Measurements from ENCODE around the gene IL1R1. TPM values are rescaled to one million over a fixed set of nuclear protein-coding genes. Genes with fewer than 3 reads are reported as not detected.

The IL1R1 gene
- total RNA-seq, 2 donors from 2014 or later, result 112 to 289 TPM

GRCh38 chr2:102112692-102113665, 29.6 kb upstream of the IL1R1 start:
- H3K27me3 ChIP-seq (replicated peaks; ENCODE audit: insufficient read depth), result no peaks in the 10 kb centered on the region
- peaks cover 27% of the 10 kb centered on the region for H3K4me1 ChIP-seq (replicated peaks)
- no peaks in the 10 kb centered on the region for H3K9me3 ChIP-seq
- no peak for TF ChIP-seq POLR2A (IDR thresholded peaks at IDR 0.05)
- TF ChIP-seq, protein P1, sequence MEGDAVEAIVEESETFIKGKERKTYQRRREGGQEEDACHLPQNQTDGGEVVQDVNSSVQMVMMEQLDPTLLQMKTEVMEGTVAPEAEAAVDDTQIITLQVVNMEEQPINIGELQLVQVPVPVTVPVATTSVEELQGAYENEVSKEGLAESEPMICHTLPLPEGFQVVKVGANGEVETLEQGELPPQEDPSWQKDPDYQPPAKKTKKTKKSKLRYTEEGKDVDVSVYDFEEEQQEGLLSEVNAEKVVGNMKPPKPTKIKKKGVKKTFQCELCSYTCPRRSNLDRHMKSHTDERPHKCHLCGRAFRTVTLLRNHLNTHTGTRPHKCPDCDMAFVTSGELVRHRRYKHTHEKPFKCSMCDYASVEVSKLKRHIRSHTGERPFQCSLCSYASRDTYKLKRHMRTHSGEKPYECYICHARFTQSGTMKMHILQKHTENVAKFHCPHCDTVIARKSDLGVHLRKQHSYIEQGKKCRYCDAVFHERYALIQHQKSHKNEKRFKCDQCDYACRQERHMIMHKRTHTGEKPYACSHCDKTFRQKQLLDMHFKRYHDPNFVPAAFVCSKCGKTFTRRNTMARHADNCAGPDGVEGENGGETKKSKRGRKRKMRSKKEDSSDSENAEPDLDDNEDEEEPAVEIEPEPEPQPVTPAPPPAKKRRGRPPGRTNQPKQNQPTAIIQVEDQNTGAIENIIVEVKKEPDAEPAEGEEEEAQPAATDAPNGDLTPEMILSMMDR (IDR thresholded peaks at IDR 0.05), result no peak
- TF ChIP-seq POLR2AphosphoS5 (IDR thresholded peaks at IDR 0.05), result no peak
- H3K27ac ChIP-seq, result peak overlapping the region; percentile 87 to 90
- WGBS, result 87% methylated on average over 10 of the region's 10 CpGs
- intact Hi-C loops (cut with DNase I), result no loop called here
- H3K36me3 ChIP-seq, result no peaks in the 10 kb centered on the region
- DNase-seq (ENCODE audit: low spot score), result no peak
- no peak overlapping the region for H3K4me3 ChIP-seq

GRCh38 chr2:102114290-102114721, 28.2 kb upstream of the IL1R1 start:
- H3K27ac ChIP-seq, result peak overlapping the region; percentile 87 to 90
- 88% methylated on average over 6 of the region's 6 CpGs for WGBS
- H3K36me3 ChIP-seq, result no peaks in the 10 kb centered on the region
- no peaks in the 10 kb centered on the region for H3K27me3 ChIP-seq (replicated peaks; ENCODE audit: insufficient read depth)
- intact Hi-C loops (cut with DNase I), result no loop called here
- no peak overlapping the region for H3K4me3 ChIP-seq
- TF ChIP-seq POLR2AphosphoS5 (IDR thresholded peaks at IDR 0.05) (no peak), POLR2A (IDR thresholded peaks at IDR 0.05) (no peak)
- TF ChIP-seq, protein P1 (IDR thresholded peaks at IDR 0.05), result no peak
- peaks cover 26% of the 10 kb centered on the region for H3K4me1 ChIP-seq (replicated peaks)
- no peak for DNase-seq (ENCODE audit: low spot score)
- H3K9me3 ChIP-seq, result no peaks in the 10 kb centered on the region

DNA sequence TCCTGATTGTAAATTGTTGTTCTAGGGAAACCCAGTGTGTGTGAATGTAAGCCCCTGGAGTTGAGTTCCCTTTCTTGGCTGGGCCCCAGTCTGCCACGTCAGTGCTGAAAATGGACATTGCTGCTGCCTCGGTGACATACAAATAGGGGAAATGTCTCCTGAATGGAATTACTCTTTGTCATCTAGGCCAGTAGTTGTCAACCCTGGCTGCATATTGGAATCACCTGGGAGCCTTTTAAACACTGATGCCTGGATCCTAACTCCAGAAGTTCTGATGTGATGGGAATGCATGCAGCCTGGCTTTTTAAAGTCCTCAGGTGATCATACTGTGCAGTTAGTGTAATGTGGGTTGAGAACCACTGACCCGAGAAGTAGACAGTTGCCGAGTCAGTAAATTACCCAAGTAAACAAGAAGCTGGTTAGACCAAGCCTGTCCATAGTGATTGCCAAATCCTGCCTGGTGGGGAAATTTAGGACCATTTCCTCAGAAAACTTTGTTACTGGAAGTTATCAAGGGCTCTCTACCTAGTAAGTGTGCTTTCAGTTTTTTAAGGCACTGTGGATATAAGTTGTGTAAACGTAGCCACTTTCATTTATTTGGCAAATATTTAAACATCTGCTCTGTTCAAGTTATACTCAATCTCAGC, 27.6 kb upstream of the IL1R1 start:
- H3K27me3 ChIP-seq (replicated peaks; ENCODE audit: insufficient read depth), result no peaks in the 10 kb centered on the region
- TF ChIP-seq POLR2A (IDR thresholded peaks at IDR 0.05) (no peak), POLR2AphosphoS5 (IDR thresholded peaks at IDR 0.05) (no peak)
- TF ChIP-seq, protein P1 (IDR thresholded peaks at IDR 0.05), result no peak
- peak overlapping the region; percentile 87 to 90 for H3K27ac ChIP-seq
- peaks cover 22% of the 10 kb centered on the region for H3K4me1 ChIP-seq (replicated peaks)
- DNase-seq (ENCODE audit: low spot score), result no peak
- H3K9me3 ChIP-seq, result no peaks in the 10 kb centered on the region
- no peak overlapping the region for H3K4me3 ChIP-seq
- 67% methylated on average over 5 of the region's 5 CpGs for WGBS
- H3K36me3 ChIP-seq, result no peaks in the 10 kb centered on the region
- intact Hi-C loops (cut with DNase I), result no loop called here

DNA sequence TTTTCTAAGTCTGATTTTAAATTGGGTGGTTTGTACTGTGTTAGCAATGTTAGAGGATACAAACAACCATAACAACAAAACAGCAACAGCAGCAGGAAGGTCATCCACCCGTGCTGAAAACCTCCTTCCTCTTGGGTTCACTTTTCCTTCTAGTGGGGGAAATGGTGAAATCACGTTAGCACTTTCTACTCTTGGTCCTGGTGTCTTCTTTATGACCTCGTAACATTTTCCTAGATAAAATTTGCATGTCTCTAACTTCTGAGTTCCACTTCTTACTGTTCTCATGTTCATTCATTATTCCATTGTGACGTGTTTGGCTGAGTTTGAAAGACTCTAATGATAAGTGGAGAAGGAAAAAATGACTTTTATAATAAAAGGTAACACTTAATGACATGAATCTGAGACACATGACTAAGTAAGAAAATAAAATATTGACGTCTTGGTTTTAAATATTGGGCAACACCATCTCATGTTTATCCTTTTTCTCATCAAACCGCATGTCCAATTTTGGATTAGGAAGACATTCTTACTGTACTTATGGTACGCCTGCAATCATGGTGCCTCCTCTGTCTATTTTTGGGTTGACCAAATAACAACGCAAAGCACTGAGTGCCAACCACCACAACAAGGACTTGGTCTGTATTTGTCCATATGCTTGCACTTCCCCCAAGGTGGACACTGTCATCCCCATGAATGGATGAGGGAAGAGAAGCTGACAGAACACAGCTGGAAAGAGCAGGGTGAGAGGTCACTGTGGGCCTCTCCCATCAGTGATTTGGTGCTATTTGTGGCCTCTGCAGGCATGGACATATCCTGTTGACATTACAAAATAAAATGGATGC, 25.7 kb upstream of the IL1R1 start:
- Histone ChIP-seq H3K4me3 (no peak overlapping the region), H3K9me3 (no peaks in the 10 kb centered on the region), H3K27me3 (replicated peaks; ENCODE audit: insufficient read depth) (no peaks in the 10 kb centered on the region), H3K4me1 (replicated peaks) (peaks cover 26% of the 10 kb centered on the region), H3K27ac (peak overlapping the region; percentile 87 to 90), H3K36me3 (no peaks in the 10 kb centered on the region)
- intact Hi-C loops (cut with DNase I), result no loop called here
- 65% methylated on average over 8 of the region's 8 CpGs for WGBS
- TF ChIP-seq POLR2AphosphoS5 (IDR thresholded peaks at IDR 0.05) (no peak), POLR2A (IDR thresholded peaks at IDR 0.05) (no peak)
- TF ChIP-seq, protein P1 (IDR thresholded peaks at IDR 0.05), result no peak
- DNase-seq (ENCODE audit: low spot score), result no peak

Data from prostate gland (tissue), 2 donors.